Measurements from ENCODE around the gene CDH13. TPM values are rescaled to one million over a fixed set of nuclear protein-coding genes. Genes with fewer than 3 reads are reported as not detected.
A peak's percentile ranks its signal among the peaks of the same experiment; 100 is the strongest.

CDH13 gene
- total RNA-seq, 4 donors from 2014 or later = 5.8 to 36.7 (median 20.4) TPM

- no peaks in the 10 kb centered on the region for H3K4me1 ChIP-seq
- peak in 1 of 2 donors; percentile 88 for ATAC-seq
- no peak overlapping the region for H3K4me3 ChIP-seq
- H3K27me3 ChIP-seq = no peaks in the 10 kb centered on the region
- DNase-seq = no peak
- TF ChIP-seq CTCF (IDR thresholded peaks at IDR 0.05 in 4 of 5, conservative IDR thresholded peaks at IDR 0.05 in 1 of 5) (no peak), POLR2A (IDR thresholded peaks at IDR 0.05) (no peak)
- no peaks in the 10 kb centered on the region for H3K9me3 ChIP-seq
- intact Hi-C loops (cut with DNase I; ENCODE audit: low total_unique reads) (no loop called here), in situ Hi-C loops (cut with MboI; ENCODE audit: low sequenced_read_pairs in 4 of 4) (no loop called here)
- no peak overlapping the region for H3K27ac ChIP-seq
- H3K36me3 ChIP-seq = no peaks in the 10 kb centered on the region
Measured at GRCh38 chr16:82987767-82988166, 361.0 kb downstream of the CDH13 start.

GRCh38 chr16:82990155-82990554 is 363.4 kb downstream of the CDH13 start:
- Histone ChIP-seq H3K36me3 (no peaks in the 10 kb centered on the region), H3K4me3 (no peak overlapping the region), H3K27me3 (no peaks in the 10 kb centered on the region), H3K4me1 (no peaks in the 10 kb centered on the region), H3K9me3 (no peaks in the 10 kb centered on the region), H3K27ac (no peak overlapping the region)
- in situ Hi-C loops (cut with MboI; ENCODE audit: low sequenced_read_pairs in 4 of 4) = no loop called here
- ATAC-seq (no peak), DNase-seq (no peak)
- no peak for TF ChIP-seq POLR2A (IDR thresholded peaks at IDR 0.05)
- no peak for TF ChIP-seq CTCF (IDR thresholded peaks at IDR 0.05 in 4 of 5, conservative IDR thresholded peaks at IDR 0.05 in 1 of 5)
- intact Hi-C loops (cut with DNase I; ENCODE audit: low total_unique reads) = no loop called here

GRCh38 chr16:82991410-82991809 is 364.6 kb downstream of the CDH13 start:
- no peak for ATAC-seq
- TF ChIP-seq CTCF (IDR thresholded peaks at IDR 0.05 in 4 of 5, conservative IDR thresholded peaks at IDR 0.05 in 1 of 5) (no peak), POLR2A (IDR thresholded peaks at IDR 0.05) (no peak)
- intact Hi-C loops (cut with DNase I; ENCODE audit: low total_unique reads) = no loop called here

GRCh38 chr16:82991966-82992675 is 365.4 kb downstream of the CDH13 start:
- in situ Hi-C loops (cut with MboI; ENCODE audit: low sequenced_read_pairs in 4 of 4) (no loop called here), intact Hi-C loops (cut with DNase I; ENCODE audit: low total_unique reads) (no loop called here)
- Histone ChIP-seq H3K4me1 (no peaks in the 10 kb centered on the region), H3K36me3 (no peaks in the 10 kb centered on the region), H3K9me3 (no peaks in the 10 kb centered on the region), H3K4me3 (no peak overlapping the region), H3K27me3 (no peaks in the 10 kb centered on the region), H3K27ac (no peak overlapping the region)
- TF ChIP-seq CTCF (IDR thresholded peaks at IDR 0.05 in 4 of 5, conservative IDR thresholded peaks at IDR 0.05 in 1 of 5) (no peak), POLR2A (IDR thresholded peaks at IDR 0.05) (no peak)
- DNase-seq = no peak
- ATAC-seq = no peak

More at GRCh38 chr16:82991410-82991809, 364.6 kb downstream of the CDH13 start:
- Histone ChIP-seq H3K9me3 (no peaks in the 10 kb centered on the region), H3K4me1 (no peaks in the 10 kb centered on the region), H3K36me3 (no peaks in the 10 kb centered on the region), H3K27me3 (no peaks in the 10 kb centered on the region), H3K4me3 (no peak overlapping the region), H3K27ac (no peak overlapping the region)
- no peak for DNase-seq
- in situ Hi-C loops (cut with MboI; ENCODE audit: low sequenced_read_pairs in 4 of 4) = no loop called here

GRCh38 chr16:82992786-82993185 is 366.0 kb downstream of the CDH13 start:
- ATAC-seq = no peak
- no peak for DNase-seq
- H3K27ac ChIP-seq = no peak overlapping the region
- H3K4me1 ChIP-seq = peaks cover 3 to 4% of the 10 kb centered on the region in 2 donors
- H3K27me3 ChIP-seq = no peaks in the 10 kb centered on the region
- no peaks in the 10 kb centered on the region for H3K36me3 ChIP-seq
- no peak for TF ChIP-seq POLR2A (IDR thresholded peaks at IDR 0.05)
- H3K9me3 ChIP-seq = no peaks in the 10 kb centered on the region
- intact Hi-C loops (cut with DNase I; ENCODE audit: low total_unique reads) = no loop called here
- no peak overlapping the region for H3K4me3 ChIP-seq
- in situ Hi-C loops (cut with MboI; ENCODE audit: low sequenced_read_pairs in 4 of 4) = no loop called here
